Caco-2 (cell line): ENCODE results near the gene MED8. TPM values are rescaled to one million over a fixed set of nuclear protein-coding genes. Genes with fewer than 3 reads are reported as not detected.

Experiments
- BruUV-seq: library from RNA; stranded (reverse); fragments of 400-500 nt; replicated peaks from 2 replicates; lab custom pipeline; 2021; lab: Mats Ljungman, UMichigan
- CTCF ChIA-PET: fragments of 300-600 bp; sonication (Branson Sonifier 250); formaldehyde crosslinking; loops from one replicate; lab custom pipeline; 2022; ENCODE audit warnings: antibody characterized with exemption; lab: Charles Lee
- POLR2A ChIA-PET: fragments of 300-600 bp; sonication (Branson Sonifier 250); formaldehyde crosslinking; loops from one replicate; lab custom pipeline; 2022; ENCODE audit warnings: antibody characterized with exemption; lab: Charles Lee
- DNase-seq, 2 experiments: peaks; one replicate each; pipeline versions ENCODE4 v3.0.0 to v3.0.0-alpha.2; 2020 to 2022
- H3K27me3 ChIP-seq: replicated peaks from 2 replicates; pipeline ENCODE4 v1.6.0; 2011; ENCODE audit warnings: low read length; ENCODE audit not compliant: control insufficient read depth, insufficient read depth
- H3K36me3 ChIP-seq: 2 replicates; pipeline ENCODE4 v1.5.1; 2011; ENCODE audit warnings: low read length; ENCODE audit not compliant: control insufficient read depth, insufficient read depth
- H3K4me1 ChIP-seq: fragments of 250-450 bp; sonication (Bioruptor Pico); 2 replicates; pipeline ENCODE4 v1.5.1; 2020; ENCODE audit warnings: mild to moderate bottlenecking
- H3K4me3 ChIP-seq: 2 replicates; pipeline ENCODE4 v1.5.1; 2011; ENCODE audit warnings: low read depth, mild to moderate bottlenecking, control low read depth, low read length
- H3K9me3 ChIP-seq: fragments of 250-450 bp; sonication (Bioruptor Pico); 2 replicates; pipeline ENCODE4 v1.5.1; 2020; ENCODE audit warnings: mild to moderate bottlenecking, moderate library complexity
- H3K27ac Mint-ChIP-seq: one replicate; pipeline ENCODE4 v1.8.0; 2022; ENCODE audit warnings: mixed read lengths; ENCODE audit not compliant: unreplicated experiment
- H3K27me3 Mint-ChIP-seq: one replicate; pipeline ENCODE4 v1.8.0; 2022; ENCODE audit warnings: mixed read lengths; ENCODE audit not compliant: insufficient read depth, unreplicated experiment
- H3K36me3 Mint-ChIP-seq: one replicate; pipeline ENCODE4 v1.8.0; 2022; ENCODE audit warnings: mild to moderate bottlenecking, mixed read lengths; ENCODE audit not compliant: insufficient read depth, unreplicated experiment
- H3K4me1 Mint-ChIP-seq: one replicate; pipeline ENCODE4 v1.8.0; 2022; ENCODE audit warnings: low read depth, mixed read lengths; ENCODE audit not compliant: unreplicated experiment
- H3K4me3 Mint-ChIP-seq: one replicate; pipeline ENCODE4 v1.8.0; 2022; ENCODE audit warnings: mild to moderate bottlenecking, moderate library complexity, mixed read lengths; ENCODE audit not compliant: unreplicated experiment
- H3K9me3 Mint-ChIP-seq: one replicate; pipeline ENCODE4 v1.8.0; 2022; ENCODE audit warnings: mixed read lengths; ENCODE audit not compliant: unreplicated experiment
- CTCF ChIP-seq, 2 experiments: fragments of 200-600 bp in 1 of 2; IDR thresholded peaks; 1 replicate in 1 of 2; 2 replicates in 1 of 2; pipeline versions ENCODE4 v1.5.1 to v1.8.0; 2011 to 2022; ENCODE audit warnings: antibody characterized with exemption in 1 of 2, control low read depth in 1 of 2, inconsistent platforms in 1 of 2, low read depth in 1 of 2, low read length in 1 of 2, mild to moderate bottlenecking in 1 of 2, moderate library complexity in 1 of 2; ENCODE audit not compliant: insufficient read depth in 1 of 2, severe bottlenecking in 1 of 2, unreplicated experiment in 1 of 2
- intact Hi-C: fragments of 100-400 bp; cut with micrococcal nuclease; formaldehyde crosslinking; loops from one replicate; pipeline ENCODE4 v1.10.0; 2022; ENCODE audit not compliant: unreplicated experiment
- total RNA-seq: library from RNA; stranded (reverse); gene quantifications from 2 replicates; pipeline ENCODE4 v1.2.3, GENCODE V29; 2022

Gene MED8
- total RNA-seq, 1 experiment from 2014 or later, result 35.8 TPM

- no peaks in the 10 kb centered on the region for H3K9me3 Mint-ChIP-seq
- intact Hi-C loops, result no loop called here
- H3K4me1 Mint-ChIP-seq, result peaks cover 23% of the 10 kb centered on the region
- H3K27ac Mint-ChIP-seq, result no peak overlapping the region
- DNase-seq, result no peak
- BruUV-seq, result no TSS peak
- Histone ChIP-seq H3K27me3 (no peaks in the 10 kb centered on the region), H3K4me1 (no peaks in the 10 kb centered on the region; the same call in 1 of the 2 replicates), H3K9me3 (no peaks in the 10 kb centered on the region), H3K4me3 (no peak overlapping the region), H3K36me3 (no peaks in the 10 kb centered on the region)
- peaks cover 11% of the 10 kb centered on the region for H3K36me3 Mint-ChIP-seq
- ChIA-PET POLR2A (no interaction called here), CTCF (no interaction called here)
- no peaks in the 10 kb centered on the region for H3K27me3 Mint-ChIP-seq
- H3K4me3 Mint-ChIP-seq, result no peak overlapping the region
- no peak for TF ChIP-seq CTCF (IDR thresholded peaks at IDR 0.05; ENCODE audit: insufficient read depth in 1 of 2, low read depth in 1 of 2, low read length in 1 of 2, severe bottlenecking in 1 of 2, unreplicated experiment in 1 of 2)
These were observed 45.2 kb downstream of the MED8 start for GRCh38 chr1:43344267-43344850.

- Mint-ChIP-seq H3K36me3 (no peaks in the 10 kb centered on the region), H3K4me1 (peaks cover 9% of the 10 kb centered on the region), H3K9me3 (no peaks in the 10 kb centered on the region), H3K4me3 (no peak overlapping the region), H3K27ac (no peak overlapping the region), H3K27me3 (no peaks in the 10 kb centered on the region)
- intact Hi-C loops, result no loop called here
- DNase-seq, result no peak
- Histone ChIP-seq H3K36me3 (no peaks in the 10 kb centered on the region), H3K9me3 (no peaks in the 10 kb centered on the region), H3K4me1 (no peaks in the 10 kb centered on the region), H3K27me3 (no peaks in the 10 kb centered on the region), H3K4me3 (no peak overlapping the region)
- no peak for TF ChIP-seq CTCF (IDR thresholded peaks at IDR 0.05; ENCODE audit: insufficient read depth in 1 of 2, low read depth in 1 of 2, low read length in 1 of 2, severe bottlenecking in 1 of 2, unreplicated experiment in 1 of 2)
- BruUV-seq, result no TSS peak
- CTCF ChIA-PET, result interaction anchor here (1.4 kb wide), 1 partner anchor 55 kb away, joined by 5 read pairs; the partner anchor contains the start of gene C1orf210
- POLR2A ChIA-PET, result interaction anchor here (0.5 kb wide), 1 partner anchor 26 kb away, joined by 8 read pairs; no protein-coding TSS in a partner anchor
These were observed 49.0 kb downstream of the MED8 start for GRCh38 chr1:43340559-43340958.

- no peaks in the 10 kb centered on the region for H3K4me1 ChIP-seq
- H3K9me3 ChIP-seq, result no peaks in the 10 kb centered on the region
- ChIA-PET CTCF (interaction anchor here (1.4 kb wide), 1 partner anchor 54 kb away, joined by 5 read pairs; the partner anchor contains the start of gene C1orf210), POLR2A (no interaction called here)
- H3K27ac Mint-ChIP-seq, result no peak overlapping the region
- intact Hi-C loops, result no loop called here
- no peak overlapping the region for H3K4me3 Mint-ChIP-seq
- H3K27me3 ChIP-seq, result no peaks in the 10 kb centered on the region
- peaks cover 9% of the 10 kb centered on the region for H3K4me1 Mint-ChIP-seq
- no peaks in the 10 kb centered on the region for H3K9me3 Mint-ChIP-seq
- no peak for DNase-seq
- H3K4me3 ChIP-seq, result no peak overlapping the region
- no peak for TF ChIP-seq CTCF (IDR thresholded peaks at IDR 0.05; ENCODE audit: insufficient read depth in 1 of 2, low read depth in 1 of 2, low read length in 1 of 2, severe bottlenecking in 1 of 2, unreplicated experiment in 1 of 2)
- no peaks in the 10 kb centered on the region for H3K27me3 Mint-ChIP-seq
- BruUV-seq, result no TSS peak
- H3K36me3 Mint-ChIP-seq, result no peaks in the 10 kb centered on the region
- H3K36me3 ChIP-seq, result no peaks in the 10 kb centered on the region
These were observed 49.9 kb downstream of the MED8 start for GRCh38 chr1:43339584-43340232.
